GM18867 (cell line): ENCODE measurements around the gene DUOXA1.

ENCODE experiments used
- ATAC-seq: cut with Tn5 transposase; IDR thresholded peaks from one replicate; pipeline ENCODE4 v1.9.1; 2021; ENCODE audit warnings: mild to moderate bottlenecking, moderate library complexity; ENCODE audit not compliant: unreplicated experiment

The DUOXA1 gene

GRCh38 chr15:45133561-45133920 is 3.9 kb upstream of the DUOXA1 start:
- ATAC-seq, result no peak

DNA sequence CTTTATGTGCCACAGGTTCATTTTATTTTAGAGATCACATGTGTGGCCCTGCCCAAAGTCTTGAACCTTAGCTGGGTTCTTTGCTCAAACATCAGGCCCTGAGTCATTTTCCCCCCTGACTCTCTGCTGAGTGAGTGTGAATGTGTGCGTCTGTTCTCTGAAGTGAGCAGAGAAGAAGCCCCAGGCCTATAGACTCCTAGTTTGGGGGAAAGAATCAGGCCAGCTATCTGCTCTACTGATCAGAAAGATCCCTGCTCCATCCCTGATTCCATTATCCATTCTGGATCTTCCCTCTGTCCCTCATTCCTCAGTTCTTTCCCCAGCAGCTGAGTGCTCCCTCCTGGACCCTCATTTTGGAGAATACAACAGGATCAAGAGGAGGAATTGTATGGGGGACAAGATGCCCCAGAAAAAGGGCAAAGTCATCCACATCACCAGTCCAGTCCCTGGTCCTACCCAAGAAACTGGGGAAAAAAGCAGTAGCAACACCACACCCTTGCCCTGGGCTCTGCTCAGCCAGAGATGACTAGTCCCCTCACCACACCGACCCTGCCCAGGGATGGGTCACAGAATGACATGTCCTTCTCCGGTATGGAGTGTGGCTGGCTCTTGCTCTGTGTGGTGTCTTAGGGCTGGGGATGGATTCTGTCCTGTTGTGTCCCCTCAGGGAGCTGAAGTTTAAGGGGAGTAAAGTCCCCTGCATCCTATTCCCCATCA is 3.3 kb upstream of the DUOXA1 start:
- ATAC-seq, result no peak

- ATAC-seq, result no peak
These were observed 1.8 kb upstream of the DUOXA1 start for GRCh38 chr15:45131510-45131909.

DNA sequence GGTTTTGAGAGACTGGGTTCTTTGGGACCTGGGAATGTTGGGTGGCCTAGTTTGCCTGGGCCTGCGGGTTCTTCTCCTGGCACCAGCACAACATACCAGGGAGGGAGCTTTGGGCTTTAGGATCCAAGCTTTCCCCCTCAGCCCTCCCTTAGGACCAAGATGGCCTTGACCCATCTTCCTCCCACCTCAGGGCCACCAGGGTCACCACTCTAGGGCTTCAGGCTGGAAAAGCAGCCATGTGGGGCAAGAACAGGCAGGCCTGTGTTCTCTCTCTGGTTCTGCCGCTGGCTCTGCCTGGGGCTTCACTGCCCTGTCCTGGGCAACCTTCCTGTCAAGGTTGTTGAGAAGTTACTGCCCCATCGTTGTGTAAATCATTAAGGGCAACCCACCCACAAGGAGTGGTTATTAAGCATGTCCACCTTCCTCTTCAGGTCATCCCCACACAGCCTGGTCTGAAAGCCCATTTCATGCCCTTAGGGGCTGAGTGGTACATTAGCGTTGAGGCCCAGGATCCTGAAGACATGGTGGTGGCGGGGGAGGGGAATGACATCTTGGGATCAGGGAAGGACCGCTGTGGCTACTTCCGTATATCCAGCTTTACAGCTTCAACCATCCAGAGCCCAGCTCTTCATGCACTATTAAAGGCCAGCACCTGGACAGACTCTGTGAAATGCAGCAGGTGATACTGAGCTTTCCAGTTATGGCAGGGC is 767 bp upstream of the DUOXA1 start:
- ATAC-seq, result no peak

DNA sequence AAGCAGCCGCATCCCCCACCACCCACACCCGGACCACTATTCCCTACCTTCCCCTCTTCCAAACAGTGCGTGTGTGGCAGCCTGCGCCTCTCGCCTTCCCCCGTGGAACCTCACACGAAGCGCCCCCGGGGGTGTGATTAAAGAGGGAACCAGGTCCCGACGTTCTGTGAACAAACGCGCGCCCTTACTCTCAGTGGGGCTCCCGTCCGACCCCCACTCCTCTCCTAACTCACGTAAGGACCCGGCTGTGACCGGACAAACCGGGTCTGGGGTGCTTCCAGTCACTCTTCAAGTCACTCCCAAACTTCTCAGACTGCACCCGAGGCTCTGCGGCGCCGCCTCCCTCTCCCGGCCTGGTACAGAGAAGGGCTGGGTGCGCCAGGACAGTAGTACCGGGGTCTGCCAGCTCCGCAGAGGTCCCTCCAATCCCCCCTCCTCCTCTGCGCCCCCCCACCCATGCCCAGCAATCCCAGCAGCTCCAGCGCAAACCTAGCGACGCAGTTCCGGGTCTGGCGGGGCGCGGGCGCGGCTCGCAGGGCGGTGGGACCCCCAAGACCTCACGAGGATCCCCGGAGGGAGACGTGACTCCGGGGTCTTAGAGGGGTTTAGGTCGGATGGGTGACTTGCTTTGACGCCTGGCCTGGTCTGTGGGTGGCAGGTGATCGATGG is 574 bp downstream of the DUOXA1 start:
- no peak for ATAC-seq

DNA sequence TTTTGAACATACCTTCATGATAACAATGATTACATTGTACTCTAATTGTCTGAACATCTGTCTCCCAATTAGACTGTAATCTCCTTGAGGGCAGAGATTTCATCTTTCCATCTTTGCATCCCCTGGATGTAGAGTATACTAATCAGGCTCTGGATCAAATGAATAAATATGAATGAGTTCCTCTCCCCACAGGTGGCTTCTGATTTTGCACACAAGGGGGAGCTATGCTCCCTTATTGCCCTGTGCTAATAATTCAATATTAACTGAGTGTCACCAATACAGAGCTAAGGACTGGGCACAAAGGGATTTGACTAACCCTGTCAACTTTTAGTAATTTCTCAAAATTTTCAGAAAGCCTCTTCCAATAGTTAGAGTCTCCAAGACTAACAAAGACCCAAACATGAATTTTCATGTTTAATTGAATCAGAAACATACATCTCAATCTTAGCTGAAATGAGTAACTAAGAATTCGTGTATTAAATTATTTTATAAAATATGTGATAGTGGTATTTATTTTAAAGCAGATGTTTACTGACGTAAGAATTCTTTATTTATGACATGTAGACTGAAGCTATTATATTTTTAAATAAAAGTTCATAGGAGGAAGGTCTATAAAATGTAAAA is 3.0 kb downstream of the DUOXA1 start:
- ATAC-seq, result no peak

GRCh38 chr15:45123397-45123796 is 6.3 kb downstream of the DUOXA1 start:
- no peak for ATAC-seq

GRCh38 chr15:45122719-45123118 is 7.0 kb downstream of the DUOXA1 start:
- ATAC-seq, result no peak

DNA sequence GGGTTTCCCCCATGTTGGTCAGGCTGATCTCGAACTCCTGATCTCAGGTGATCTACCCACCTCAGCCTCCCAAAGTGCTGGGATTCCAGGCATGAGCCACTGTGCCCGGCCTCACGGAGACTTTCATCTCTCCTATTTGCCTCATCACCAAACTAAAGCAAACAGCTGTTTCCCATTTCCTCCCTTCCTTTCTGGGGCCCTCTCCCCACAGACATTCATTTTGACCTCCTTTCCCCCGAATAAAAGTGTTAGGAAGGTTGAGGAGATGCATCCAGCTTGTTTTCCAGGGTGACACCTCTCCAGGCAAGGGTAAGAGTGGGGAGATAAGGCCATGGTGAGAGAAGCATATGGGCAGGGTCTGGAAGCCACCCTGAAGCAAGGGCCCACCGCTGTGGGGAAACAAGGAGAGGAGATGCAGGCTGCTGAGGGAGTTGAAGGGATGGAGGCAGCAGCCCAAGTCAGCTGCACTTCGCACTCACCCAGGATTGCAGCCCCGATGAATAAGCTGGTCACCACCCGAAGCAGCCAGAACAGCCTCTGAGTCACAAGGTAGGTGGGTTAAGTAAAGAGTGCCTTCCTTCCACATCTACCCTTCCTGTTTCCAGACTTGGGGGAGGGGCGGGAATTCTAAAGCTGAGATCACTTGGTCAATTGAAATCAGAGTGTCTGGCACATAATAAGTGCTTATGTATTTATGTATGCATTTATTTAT is 7.8 kb downstream of the DUOXA1 start:
- no peak for ATAC-seq

- ATAC-seq, result no peak
These were observed 8.7 kb downstream of the DUOXA1 start for GRCh38 chr15:45121020-45121419.

DNA sequence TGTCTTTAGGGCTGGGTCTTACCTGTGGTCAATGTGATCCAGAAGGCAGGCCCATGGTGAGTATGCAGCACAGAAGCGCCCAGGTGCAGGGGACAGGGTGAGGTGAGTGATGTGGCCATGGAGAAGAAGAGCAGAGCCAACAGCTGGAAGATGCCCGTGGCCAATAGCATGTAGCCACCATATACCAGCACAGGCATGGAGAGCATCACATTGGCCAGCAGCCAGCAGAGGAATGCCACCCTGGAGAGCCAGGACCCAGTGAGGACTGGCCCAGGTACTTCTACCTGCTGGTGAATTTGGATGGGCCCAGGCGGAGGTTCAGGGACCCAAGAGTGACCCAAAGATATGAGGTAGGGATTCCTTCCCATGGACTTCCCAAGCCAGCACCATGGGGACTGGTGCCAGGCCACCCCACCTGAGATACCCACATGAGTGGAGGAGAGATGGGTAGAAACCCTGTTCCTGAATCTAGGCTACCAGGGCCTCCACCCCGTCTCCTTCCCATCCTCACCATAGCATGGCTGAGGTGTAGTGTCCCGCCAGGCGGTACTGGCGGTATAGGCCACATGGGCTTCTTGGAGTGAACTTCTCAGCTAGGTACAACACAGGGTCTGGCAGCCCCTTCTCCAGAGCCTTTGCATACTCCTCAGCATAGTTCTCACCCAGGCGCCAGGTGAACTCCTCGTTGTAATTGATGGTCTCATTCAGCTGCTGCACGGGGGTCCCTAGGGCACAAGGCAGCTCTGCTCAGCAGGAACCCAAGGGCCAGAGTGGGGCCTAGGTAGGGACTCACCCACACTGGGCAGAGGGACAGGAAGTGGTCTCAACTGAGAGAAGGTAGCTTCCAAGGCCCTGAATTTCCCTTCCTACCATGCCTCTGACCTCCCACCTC is 9.4 kb downstream of the DUOXA1 start:
- ATAC-seq, result no peak

- no peak for ATAC-seq
These were observed 10.7 kb downstream of the DUOXA1 start for GRCh38 chr15:45118996-45119395.

DNA sequence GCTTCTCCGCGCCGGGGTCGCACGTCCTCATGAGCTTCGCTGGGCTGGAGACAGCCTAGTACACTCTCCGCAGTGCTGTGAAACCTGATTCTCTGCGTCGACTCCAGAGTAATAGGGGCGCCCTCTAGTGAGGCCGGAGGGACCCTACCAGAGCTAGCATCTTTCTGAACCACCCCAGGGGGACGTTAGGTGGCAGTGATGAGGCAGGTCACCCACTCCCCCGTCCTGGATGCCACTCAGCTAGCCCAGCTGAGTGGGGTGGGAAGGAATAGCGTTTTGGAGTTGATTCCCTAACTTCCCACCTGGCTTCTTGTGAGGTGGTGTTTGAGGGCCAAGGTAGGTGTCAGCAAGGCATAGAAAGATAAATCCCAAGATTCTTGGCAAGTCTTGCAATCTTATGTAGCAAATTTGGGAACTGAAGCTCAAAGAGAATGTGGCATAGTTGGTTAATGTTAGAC is 11.5 kb downstream of the DUOXA1 start:
- ATAC-seq, result peak; percentile 87

DNA sequence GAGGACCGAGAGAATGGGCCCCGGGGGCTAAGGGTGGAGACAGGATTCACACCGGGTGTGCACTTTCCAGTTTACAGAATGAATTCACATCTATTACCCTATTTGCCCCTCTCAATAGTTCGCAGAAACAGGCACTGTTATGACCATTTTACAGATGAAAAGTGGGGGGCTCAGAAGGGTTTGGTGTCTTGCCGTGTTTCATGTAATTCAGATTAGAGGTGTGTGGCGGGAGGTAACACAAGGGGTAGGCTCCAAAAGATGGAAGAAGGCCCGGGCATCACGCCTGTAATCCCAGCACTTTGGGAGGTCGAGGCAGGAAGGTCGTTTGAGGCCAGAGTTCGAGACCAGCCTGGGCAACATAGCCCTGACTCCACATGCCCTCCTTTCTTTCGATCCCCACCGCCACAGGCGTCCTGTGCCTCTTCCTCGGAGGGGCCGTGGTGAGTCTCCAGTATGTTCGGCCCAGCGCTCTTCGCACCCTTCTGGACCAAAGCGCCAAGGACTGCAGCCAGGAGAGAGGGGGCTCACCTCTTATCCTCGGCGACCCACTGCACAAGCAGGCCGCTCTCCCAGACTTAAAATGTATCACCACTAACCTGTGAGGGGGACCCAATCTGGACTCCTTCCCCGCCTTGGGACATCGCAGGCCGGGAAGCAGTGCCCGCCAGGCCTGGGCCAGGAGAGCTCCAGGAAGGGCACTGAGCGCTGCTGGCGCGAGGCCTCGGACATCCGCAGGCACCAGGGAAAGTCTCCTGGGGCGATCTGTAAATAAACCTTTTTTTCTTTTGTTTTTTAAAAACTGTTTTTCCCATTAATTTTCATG is 12.2 kb downstream of the DUOXA1 start:
- peak; percentile 4 for ATAC-seq

- ATAC-seq, result no peak
These were observed 13.0 kb downstream of the DUOXA1 start for GRCh38 chr15:45116482-45117307.

DNA sequence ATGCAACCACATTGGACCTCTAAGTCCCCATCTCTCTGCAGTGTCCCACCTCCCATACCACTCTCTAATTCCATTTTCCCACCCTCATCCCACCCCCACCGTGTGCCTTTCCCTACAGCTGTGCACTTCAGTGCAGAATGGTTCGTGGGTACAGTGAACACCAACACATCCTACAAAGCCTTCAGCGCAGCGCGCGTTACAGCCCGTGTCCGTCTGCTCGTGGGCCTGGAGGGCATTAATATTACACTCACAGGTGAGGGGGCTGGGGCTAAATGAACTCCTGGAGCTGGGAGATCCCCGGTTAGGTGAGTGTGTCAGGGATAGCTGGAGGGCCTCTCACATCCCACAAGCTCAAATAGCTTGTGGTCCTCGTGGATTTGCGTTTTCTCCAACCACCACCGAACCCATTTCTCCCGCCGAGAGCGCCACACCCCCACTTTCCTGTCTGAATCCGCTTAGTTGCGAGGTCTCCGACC is 13.6 kb downstream of the DUOXA1 start:
- ATAC-seq, result no peak

DNA sequence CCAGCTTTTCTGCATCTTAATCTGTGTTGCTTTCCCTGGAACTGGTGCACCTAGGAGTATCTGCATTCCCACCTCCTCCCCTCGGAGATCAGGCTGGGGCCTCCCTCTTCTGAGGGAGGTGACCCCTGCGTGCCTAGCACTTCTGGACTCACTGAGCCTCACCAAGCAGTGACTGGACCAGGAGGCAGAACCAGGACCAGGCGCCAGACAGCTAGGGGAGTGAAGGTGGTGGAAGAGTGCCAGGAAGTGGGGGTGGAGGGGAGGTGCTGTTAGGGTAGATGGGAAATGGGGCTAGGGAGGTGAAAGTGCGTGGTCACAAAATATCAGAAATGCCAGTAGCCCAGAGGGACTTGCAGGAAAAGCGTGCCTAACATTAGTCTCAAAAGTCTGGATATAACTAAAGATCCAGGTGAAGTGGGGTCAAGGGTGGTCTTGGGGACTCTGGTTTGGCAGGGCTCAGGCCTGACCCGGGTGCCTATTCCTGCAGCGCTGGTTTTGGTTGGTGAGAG is 14.3 kb downstream of the DUOXA1 start:
- no peak for ATAC-seq

- ATAC-seq, result no peak
These were observed 15.0 kb downstream of the DUOXA1 start for GRCh38 chr15:45114751-45115085.
